ENCODE measurements around the gene LIPA.

Gene LIPA

DNA sequence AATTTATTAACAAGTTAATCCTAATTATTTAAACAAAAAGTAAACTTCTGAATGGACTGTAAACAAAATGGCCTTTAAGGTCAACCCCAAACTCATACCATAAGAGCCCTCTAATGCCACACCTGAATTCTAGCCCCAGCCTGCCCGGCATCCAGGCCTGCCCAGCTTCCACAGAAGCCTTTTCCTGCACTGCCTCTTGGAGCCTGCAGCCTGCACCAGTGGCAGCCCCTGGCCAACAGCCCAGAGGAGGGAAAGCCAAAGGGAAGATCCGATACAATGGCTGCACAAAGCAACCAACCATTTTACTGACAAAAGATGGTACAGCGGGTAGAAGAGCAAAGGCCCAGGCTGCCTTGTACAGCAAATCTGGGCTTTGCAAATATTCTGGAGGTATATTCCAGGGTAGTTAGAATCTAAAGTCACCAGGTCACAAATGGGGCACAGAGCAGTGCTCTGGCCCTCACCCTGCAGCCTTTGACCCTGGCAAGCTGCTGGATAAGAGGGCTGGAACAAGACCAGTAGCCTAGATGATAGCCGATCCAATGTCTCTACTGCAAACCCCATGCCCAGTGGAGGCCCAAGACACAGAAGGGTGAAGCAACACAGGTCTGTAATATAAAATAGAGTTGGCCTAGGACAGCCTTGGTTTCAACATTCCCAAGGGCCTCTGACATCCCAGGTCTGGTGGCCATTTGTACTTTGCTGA lies 31.9 kb downstream of the LIPA start:
- Histone ChIP-seq H3K9me3 (ENCODE audit: insufficient read depth, low read depth, low read length) (no peaks in the 10 kb centered on the region), H3K9ac (ENCODE audit: low read depth, low read length) (no peak overlapping the region), H3K4me3 (ENCODE audit: low read length) (no peak overlapping the region), H3K27ac (ENCODE audit: low read depth, low read length) (no peak overlapping the region), H3K4me1 (ENCODE audit: insufficient read depth, low read length) (peaks cover 9% of the 10 kb centered on the region), H3K27me3 (ENCODE audit: insufficient read depth, low read length) (no peaks in the 10 kb centered on the region), H3K36me3 (ENCODE audit: insufficient read depth, low read length) (no peaks in the 10 kb centered on the region)
- WGBS = 98% methylated on average over 4 of the region's 4 CpGs

DNA sequence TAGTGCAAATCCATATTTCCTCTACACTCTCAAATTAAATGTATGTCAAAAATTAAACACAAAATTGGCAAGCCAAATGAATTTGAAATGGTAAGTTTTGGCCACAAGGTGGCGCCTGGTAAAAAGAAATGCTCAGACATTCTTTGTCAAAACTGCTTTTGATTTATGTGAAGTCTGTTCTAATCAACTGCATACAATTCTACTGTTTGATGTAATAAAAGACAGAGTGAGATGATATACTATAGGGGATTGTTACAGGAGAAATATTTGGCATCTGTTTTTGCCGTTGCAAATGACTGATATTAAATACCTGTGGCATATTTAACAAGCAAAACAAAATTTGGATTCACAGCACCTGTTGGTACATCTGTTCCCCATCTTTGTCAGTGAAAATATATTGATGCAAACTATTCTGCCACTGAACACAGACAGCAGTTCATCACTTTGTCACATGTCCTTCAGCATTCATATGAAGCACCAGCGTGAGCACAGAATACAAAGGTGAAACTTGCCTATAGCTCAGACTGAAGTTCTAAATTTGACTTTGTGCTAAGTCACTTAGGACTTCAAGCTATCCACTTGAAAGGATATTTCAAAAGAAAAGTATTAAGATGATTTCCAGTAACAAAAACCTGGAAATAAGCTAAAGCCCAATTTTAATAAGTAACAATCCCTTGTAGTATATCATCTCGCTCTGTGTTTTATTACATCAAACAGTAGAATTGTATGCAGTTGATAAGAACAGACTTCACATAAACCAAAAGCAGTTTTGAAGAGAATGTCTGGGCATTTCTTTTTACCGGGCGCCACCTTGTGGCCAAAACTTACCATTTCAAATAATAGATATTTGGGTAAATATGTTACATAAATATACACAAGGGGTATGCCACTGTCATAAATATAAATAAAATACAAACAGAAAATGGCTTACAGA lies 34.3 kb downstream of the LIPA start:
- H3K4me1 ChIP-seq (ENCODE audit: insufficient read depth, low read length) = peaks cover 8% of the 10 kb centered on the region
- H3K36me3 ChIP-seq (ENCODE audit: insufficient read depth, low read length) = no peaks in the 10 kb centered on the region
- H3K27ac ChIP-seq (ENCODE audit: low read depth, low read length) = no peak overlapping the region; the same call in 1 of the 2 replicates
- no peaks in the 10 kb centered on the region for H3K27me3 ChIP-seq (ENCODE audit: insufficient read depth, low read length)
- no peak overlapping the region for H3K4me3 ChIP-seq (ENCODE audit: low read length)
- WGBS = 63% methylated on average over 4 of the region's 6 CpGs
- H3K9ac ChIP-seq (ENCODE audit: low read depth, low read length) = no peak overlapping the region
- H3K9me3 ChIP-seq (ENCODE audit: insufficient read depth, low read depth, low read length) = no peaks in the 10 kb centered on the region

DNA sequence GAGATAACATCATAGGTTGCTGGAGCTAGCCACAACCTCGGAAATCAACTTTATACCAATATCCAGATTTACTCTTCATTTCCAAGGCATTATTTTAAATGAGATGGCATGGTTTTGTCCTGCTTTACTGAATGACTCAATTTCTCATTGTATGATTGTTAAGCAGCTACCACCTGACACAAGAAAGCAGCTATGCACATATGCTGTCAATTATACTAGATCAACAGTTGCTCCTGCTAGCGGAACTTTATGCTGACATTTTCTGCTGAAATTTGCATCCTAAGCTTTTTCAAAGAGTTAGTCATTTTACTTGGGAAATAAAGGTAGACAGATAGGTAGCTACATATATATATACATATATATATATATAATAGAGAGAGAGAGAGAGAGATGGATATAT lies 35.5 kb downstream of the LIPA start:
- no peak overlapping the region for H3K27ac ChIP-seq (ENCODE audit: low read depth, low read length)
- H3K36me3 ChIP-seq (ENCODE audit: insufficient read depth, low read length) = no peaks in the 10 kb centered on the region
- peaks cover 7% of the 10 kb centered on the region; the same call in 1 of the 2 replicates for H3K27me3 ChIP-seq (ENCODE audit: insufficient read depth, low read length)
- no peaks in the 10 kb centered on the region for H3K9me3 ChIP-seq (ENCODE audit: insufficient read depth, low read depth, low read length)
- 88% methylated on average over 2 of the region's 2 CpGs for WGBS
- no peak overlapping the region for H3K4me3 ChIP-seq (ENCODE audit: low read length)
- peaks cover 8% of the 10 kb centered on the region for H3K4me1 ChIP-seq (ENCODE audit: insufficient read depth, low read length)
- H3K9ac ChIP-seq (ENCODE audit: low read depth, low read length) = no peak overlapping the region

DNA sequence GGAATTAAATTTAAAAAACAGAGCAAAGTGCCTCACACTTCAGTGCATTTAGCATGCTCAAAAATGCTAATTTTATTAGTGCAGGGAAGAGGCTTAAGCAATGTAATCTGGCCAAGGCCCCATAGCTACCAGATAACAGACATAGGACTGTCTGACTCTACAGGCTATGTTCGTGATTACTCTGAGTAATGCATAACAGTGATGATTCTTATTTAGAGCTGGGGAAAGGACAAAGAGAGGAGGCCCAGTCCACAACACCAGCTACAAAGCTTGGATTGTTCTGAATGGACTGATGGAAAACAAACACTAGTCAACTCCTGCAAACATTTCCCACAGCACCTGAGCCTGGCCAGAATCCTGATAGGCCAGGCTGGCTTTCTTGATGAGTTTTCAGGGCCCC lies 36.1 kb downstream of the LIPA start:
- Histone ChIP-seq H3K4me3 (ENCODE audit: low read length) (no peak overlapping the region), H3K9ac (ENCODE audit: low read depth, low read length) (no peak overlapping the region), H3K36me3 (ENCODE audit: insufficient read depth, low read length) (no peaks in the 10 kb centered on the region), H3K4me1 (ENCODE audit: insufficient read depth, low read length) (peaks cover 2% of the 10 kb centered on the region), H3K27me3 (ENCODE audit: insufficient read depth, low read length) (peaks cover 12% of the 10 kb centered on the region), H3K27ac (ENCODE audit: low read depth, low read length) (no peak overlapping the region), H3K9me3 (ENCODE audit: insufficient read depth, low read depth, low read length) (no peaks in the 10 kb centered on the region)
- 100% methylated on average over 1 of the region's 1 CpG for WGBS

DNA sequence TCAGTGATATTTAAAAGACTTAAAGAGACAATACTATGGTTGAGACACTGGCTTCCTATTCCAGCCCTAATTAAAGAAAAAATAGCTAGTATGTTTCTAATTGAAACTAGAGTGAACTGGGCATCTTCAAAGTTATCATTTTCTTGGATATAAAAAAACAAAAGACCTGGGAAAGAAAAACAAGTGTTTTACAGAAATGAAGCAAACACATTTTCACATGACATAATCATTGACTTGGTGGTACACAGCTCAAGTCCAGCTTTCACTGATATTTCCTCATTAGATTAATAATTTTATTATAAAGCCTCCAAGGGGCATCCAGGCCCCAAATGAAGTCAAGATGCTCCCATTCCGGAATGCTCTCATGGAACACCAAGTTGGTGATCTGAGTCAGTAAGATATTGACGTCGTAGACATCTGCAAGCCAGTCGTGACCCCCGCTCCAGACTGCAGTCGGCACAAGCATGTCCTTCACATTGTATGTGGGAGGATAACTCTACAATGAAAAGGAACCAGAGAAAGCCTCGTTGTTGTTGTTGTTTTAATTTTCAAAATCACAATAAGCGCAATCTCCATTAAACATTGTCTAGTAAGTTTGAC lies 36.9 kb downstream of the LIPA start:
- 90% methylated on average over 7 of the region's 8 CpGs for WGBS
- Histone ChIP-seq H3K27me3 (ENCODE audit: insufficient read depth, low read length) (peaks cover 21% of the 10 kb centered on the region), H3K36me3 (ENCODE audit: insufficient read depth, low read length) (no peaks in the 10 kb centered on the region), H3K9me3 (ENCODE audit: insufficient read depth, low read depth, low read length) (no peaks in the 10 kb centered on the region), H3K4me3 (ENCODE audit: low read length) (no peak overlapping the region), H3K4me1 (ENCODE audit: insufficient read depth, low read length) (no peaks in the 10 kb centered on the region), H3K27ac (ENCODE audit: low read depth, low read length) (no peak overlapping the region), H3K9ac (ENCODE audit: low read depth, low read length) (no peak overlapping the region)

DNA sequence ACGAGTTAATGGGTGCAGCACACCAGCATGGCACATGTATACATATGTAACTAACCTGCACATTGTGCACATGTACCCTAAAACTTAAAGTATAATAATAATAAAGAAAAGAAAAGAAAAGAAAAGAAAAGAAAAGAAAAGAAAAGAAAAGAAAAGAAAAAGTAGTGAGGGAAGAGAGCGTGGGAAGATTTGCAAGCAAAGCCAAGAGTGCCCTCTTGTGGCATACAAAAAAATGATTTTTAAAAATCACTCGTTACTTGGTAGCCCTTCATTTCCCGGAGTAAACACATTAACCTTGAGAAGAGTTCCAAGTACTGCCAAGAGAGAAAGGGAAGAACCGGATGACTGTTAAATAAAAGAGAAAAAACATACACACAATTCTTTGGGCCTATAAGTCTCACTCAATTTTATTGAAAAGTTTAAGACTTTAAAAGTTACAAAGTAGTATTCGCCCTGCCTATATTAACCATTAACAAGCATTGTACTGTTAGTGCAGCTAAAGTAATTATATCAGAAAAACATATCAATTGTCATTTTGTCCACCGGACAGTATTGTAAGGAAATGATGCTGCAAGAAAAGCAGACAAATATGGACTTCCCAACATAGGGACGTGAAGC lies 38.3 kb downstream of the LIPA start:
- 58% methylated on average over 4 of the region's 8 CpGs for WGBS
- H3K9ac ChIP-seq (ENCODE audit: low read depth, low read length) = no peak overlapping the region
- no peaks in the 10 kb centered on the region for H3K36me3 ChIP-seq (ENCODE audit: insufficient read depth, low read length)
- H3K4me1 ChIP-seq (ENCODE audit: insufficient read depth, low read length) = no peaks in the 10 kb centered on the region
- no peak overlapping the region for H3K4me3 ChIP-seq (ENCODE audit: low read length)
- no peak overlapping the region for H3K27ac ChIP-seq (ENCODE audit: low read depth, low read length)
- peaks cover 35% of the 10 kb centered on the region for H3K27me3 ChIP-seq (ENCODE audit: insufficient read depth, low read length)
- H3K9me3 ChIP-seq (ENCODE audit: insufficient read depth, low read depth, low read length) = no peaks in the 10 kb centered on the region

DNA sequence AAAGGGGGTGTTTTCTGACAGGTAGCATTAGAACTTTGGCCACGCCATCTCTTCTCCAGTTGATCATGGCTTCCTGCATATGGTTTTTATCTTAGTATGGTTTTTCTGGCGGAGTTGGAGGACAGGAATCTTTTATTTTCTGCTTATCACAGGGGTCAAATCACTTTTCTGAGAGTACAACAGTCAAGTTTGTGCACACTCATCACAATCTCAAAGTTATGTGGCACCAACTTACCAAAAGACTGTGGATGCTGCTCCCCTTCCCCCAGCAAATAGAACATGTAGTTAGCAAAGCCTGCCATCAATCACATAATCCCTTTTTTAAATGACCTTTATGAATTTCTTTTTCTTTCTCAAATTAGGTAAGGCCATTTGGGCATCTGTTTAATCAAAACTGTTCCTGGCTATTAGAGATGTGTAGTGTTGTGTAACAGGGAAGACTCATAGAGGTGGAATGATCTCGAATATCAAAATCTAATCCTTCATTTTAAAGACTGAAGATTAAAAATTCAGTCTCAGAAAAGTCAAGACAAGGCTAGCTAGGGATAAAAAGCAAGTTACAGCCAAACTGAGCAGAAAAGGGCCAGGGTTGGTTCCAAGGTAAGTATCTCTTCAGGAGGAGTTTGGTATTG lies 40.7 kb downstream of the LIPA start:
- 93% methylated on average over 3 of the region's 3 CpGs for WGBS
- H3K9me3 ChIP-seq (ENCODE audit: insufficient read depth, low read depth, low read length) = no peaks in the 10 kb centered on the region
- H3K36me3 ChIP-seq (ENCODE audit: insufficient read depth, low read length) = no peaks in the 10 kb centered on the region
- peaks cover 11% of the 10 kb centered on the region for H3K4me1 ChIP-seq (ENCODE audit: insufficient read depth, low read length)
- H3K27me3 ChIP-seq (ENCODE audit: insufficient read depth, low read length) = peaks cover 58% of the 10 kb centered on the region
- H3K27ac ChIP-seq (ENCODE audit: low read depth, low read length) = no peak overlapping the region
- no peak overlapping the region for H3K4me3 ChIP-seq (ENCODE audit: low read length)
- H3K9ac ChIP-seq (ENCODE audit: low read depth, low read length) = no peak overlapping the region

DNA sequence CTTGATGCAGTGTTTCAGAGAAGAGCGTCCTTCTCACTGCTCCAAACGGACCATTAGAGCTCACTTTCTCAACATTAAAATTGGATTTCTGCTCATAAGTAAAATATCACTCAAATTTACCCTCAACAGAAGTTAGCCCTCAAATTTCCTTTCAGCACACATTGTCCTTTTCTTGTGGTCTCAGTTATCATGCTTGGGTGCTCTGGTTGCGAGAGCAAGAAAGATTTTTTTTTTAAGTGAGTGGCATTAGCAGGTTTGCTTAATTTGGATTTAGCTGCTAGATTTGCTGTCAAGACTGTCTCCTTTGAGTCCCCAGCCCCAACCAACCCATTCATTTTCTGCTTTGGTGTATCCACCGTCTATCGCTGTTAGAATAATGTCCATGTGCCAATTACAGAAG lies 41.9 kb downstream of the LIPA start:
- Histone ChIP-seq H3K27me3 (ENCODE audit: insufficient read depth, low read length) (peaks cover 70% of the 10 kb centered on the region), H3K36me3 (ENCODE audit: insufficient read depth, low read length) (no peaks in the 10 kb centered on the region), H3K9me3 (ENCODE audit: insufficient read depth, low read depth, low read length) (no peaks in the 10 kb centered on the region), H3K4me1 (ENCODE audit: insufficient read depth, low read length) (peaks cover 18% of the 10 kb centered on the region), H3K4me3 (ENCODE audit: low read length) (no peak overlapping the region), H3K27ac (ENCODE audit: low read depth, low read length) (no peak overlapping the region), H3K9ac (ENCODE audit: low read depth, low read length) (no peak overlapping the region)
- 90% methylated on average over 5 of the region's 5 CpGs for WGBS

DNA sequence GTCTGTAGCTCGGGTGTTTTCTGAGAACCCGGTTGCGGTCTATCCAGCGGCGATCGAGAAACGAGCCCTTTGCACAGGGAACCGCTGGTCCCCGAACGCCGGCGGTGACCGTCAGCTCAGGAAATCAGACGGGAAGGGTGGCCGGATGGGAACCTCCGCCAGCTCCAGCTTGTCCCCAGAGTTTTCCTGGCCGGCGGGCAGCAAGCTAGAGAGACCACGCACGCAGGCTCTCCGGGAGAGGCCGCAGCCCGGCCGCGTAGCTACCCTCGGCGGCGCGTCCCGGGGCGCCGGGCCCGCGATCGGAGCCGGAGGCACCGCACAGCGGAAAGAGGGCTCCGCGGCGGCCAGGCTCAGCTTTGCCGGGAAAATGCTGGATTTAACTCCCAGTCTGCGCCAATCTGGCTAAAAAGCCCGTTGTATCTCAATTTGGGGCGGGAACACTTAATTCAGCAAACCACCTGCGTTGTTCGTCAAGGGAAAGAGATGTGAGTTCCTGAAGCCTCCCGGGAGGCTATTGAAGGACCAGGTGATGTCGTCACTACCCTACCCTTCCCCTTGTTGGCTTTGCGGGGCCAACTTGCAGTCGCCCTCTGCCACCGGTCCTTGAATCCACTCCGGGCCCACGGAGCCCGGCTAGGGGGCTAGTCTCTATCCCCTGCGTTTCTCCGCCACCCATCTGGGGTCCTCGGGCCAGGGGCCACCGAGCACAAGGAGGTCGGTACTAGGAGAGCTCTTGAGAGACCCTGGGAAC lies 43.6 kb downstream of the LIPA start:
- WGBS = 3% methylated on average over 60 of the region's 60 CpGs
- Histone ChIP-seq H3K9ac (ENCODE audit: low read depth, low read length) (no peak overlapping the region), H3K4me3 (ENCODE audit: low read length) (peak overlapping the region; percentile 49), H3K4me1 (ENCODE audit: insufficient read depth, low read length) (peaks cover 18% of the 10 kb centered on the region), H3K27ac (ENCODE audit: low read depth, low read length) (no peak overlapping the region), H3K27me3 (ENCODE audit: insufficient read depth, low read length) (peaks cover 82% of the 10 kb centered on the region), H3K36me3 (ENCODE audit: insufficient read depth, low read length) (no peaks in the 10 kb centered on the region), H3K9me3 (ENCODE audit: insufficient read depth, low read depth, low read length) (no peaks in the 10 kb centered on the region)

DNA sequence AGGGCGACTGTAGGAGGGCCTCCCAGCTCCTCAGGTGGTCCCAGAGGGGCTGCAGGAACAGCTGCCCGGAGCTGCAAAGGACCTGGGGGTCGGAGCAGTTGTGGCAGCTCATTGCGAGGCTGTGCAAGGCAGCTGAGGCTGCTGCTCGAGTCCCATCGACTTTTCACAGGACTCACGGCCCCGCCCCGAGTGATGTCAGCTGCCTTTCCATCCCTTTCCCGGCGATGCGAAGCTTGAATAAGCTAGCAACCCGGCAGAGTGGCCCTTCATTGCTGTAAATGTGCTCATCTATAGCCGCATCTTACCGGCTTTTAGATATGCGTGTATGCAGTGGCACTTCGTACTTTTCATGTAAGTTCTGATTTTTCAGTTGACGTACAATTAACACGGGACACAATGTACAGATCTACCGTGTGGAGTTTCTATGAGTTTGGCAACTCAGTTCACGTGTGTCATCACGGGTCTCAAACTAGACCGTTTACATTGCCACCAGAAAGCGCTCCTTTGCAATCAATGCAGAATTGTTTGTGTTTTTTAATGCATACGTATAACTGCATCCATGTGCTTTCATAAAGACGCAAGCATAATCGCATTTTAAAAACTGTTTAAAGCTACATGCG lies 44.3 kb downstream of the LIPA start, which contains the start of gene CH25H:
Gene CH25H, minus strand, starts transcription at position 137 of the 620 bp plus-strand sequence. Its CDS starts 25 bp downstream, at position 112.
- Histone ChIP-seq H3K4me3 (ENCODE audit: low read length) (peak within 1 kb of the TSS; percentile 49), H3K9me3 (ENCODE audit: insufficient read depth, low read depth, low read length) (no peaks in the 10 kb centered on the region), H3K27ac (ENCODE audit: low read depth, low read length) (no peak within 1 kb of the TSS), H3K4me1 (ENCODE audit: insufficient read depth, low read length) (peaks cover 18% of the 10 kb centered on the region), H3K27me3 (ENCODE audit: insufficient read depth, low read length) (peaks cover 85% of the 10 kb centered on the region), H3K9ac (ENCODE audit: low read depth, low read length) (no peak within 1 kb of the TSS), H3K36me3 (ENCODE audit: insufficient read depth, low read length) (no peaks in the 10 kb centered on the region)
- 2% methylated on average over 28 of the region's 28 CpGs for WGBS

Data from HUES64 (cell line).